ENCODE data around the gene FGF1. TPM values are rescaled to one million over a fixed set of nuclear protein-coding genes. Genes with fewer than 3 reads are reported as not detected.

The FGF1 gene
- total and polyA plus RNA-seq, 7 donors = 0.60 to 5.4 (median 2.0) TPM

- 57 to 65% methylated on average over 4 of the region's 4 CpGs for WGBS, 2 donors
- TF ChIP-seq POLR2A (IDR thresholded peaks at IDR 0.05) = no peak
- no peak for TF ChIP-seq EP300 (IDR thresholded peaks at IDR 0.05)
- TF ChIP-seq POLR2AphosphoS5 (IDR thresholded peaks at IDR 0.05) = no peak
- no peak for TF ChIP-seq CTCF (IDR thresholded peaks at IDR 0.05)
Measured at GRCh38 chr5:142572006-142572405, 113.9 kb downstream of the FGF1 start.

GRCh38 chr5:142571371-142571770 lies 114.5 kb downstream of the FGF1 start:
- H3K9me3 ChIP-seq = no peaks in the 10 kb centered on the region
- intact Hi-C loops (cut with DNase I) = no loop called here
- no peaks in the 10 kb centered on the region for H3K27me3 ChIP-seq
- no peak overlapping the region for H3K27ac ChIP-seq
- H3K4me3 ChIP-seq = no peak overlapping the region
- DNase-seq = no peak
- 91% methylated on average over 5 of the region's 5 CpGs for WGBS, 2 donors
- TF ChIP-seq CTCF (IDR thresholded peaks at IDR 0.05) = no peak
- no peak for TF ChIP-seq POLR2A (IDR thresholded peaks at IDR 0.05)
- TF ChIP-seq EP300 (IDR thresholded peaks at IDR 0.05) = no peak
- TF ChIP-seq POLR2AphosphoS5 (IDR thresholded peaks at IDR 0.05) = no peak
- no peaks in the 10 kb centered on the region for H3K36me3 ChIP-seq
- H3K4me1 ChIP-seq = peaks cover 0 to 21% (median 19%) of the 10 kb centered on the region in 4 donors

More at GRCh38 chr5:142572006-142572405, 113.9 kb downstream of the FGF1 start:
- Histone ChIP-seq H3K27me3 (no peaks in the 10 kb centered on the region), H3K27ac (no peak overlapping the region), H3K36me3 (no peaks in the 10 kb centered on the region), H3K4me1 (peaks cover 0 to 21% (median 19%) of the 10 kb centered on the region in 4 donors), H3K4me3 (no peak overlapping the region), H3K9me3 (no peaks in the 10 kb centered on the region)
- intact Hi-C loops (cut with DNase I) = no loop called here
- no peak for DNase-seq

GRCh38 chr5:142569905-142570304 lies 116.0 kb downstream of the FGF1 start:
- WGBS, 2 donors = 84 to 88% methylated on average over 6 of the region's 6 CpGs
- no peak for TF ChIP-seq POLR2AphosphoS5 (IDR thresholded peaks at IDR 0.05)
- no peak for TF ChIP-seq CTCF (IDR thresholded peaks at IDR 0.05)
- no peak for TF ChIP-seq EP300 (IDR thresholded peaks at IDR 0.05)
- TF ChIP-seq POLR2A (IDR thresholded peaks at IDR 0.05) = no peak

GRCh38 chr5:142568996-142569335 lies 116.9 kb downstream of the FGF1 start:
- no peak for TF ChIP-seq POLR2A (IDR thresholded peaks at IDR 0.05)
- no peak for TF ChIP-seq POLR2AphosphoS5 (IDR thresholded peaks at IDR 0.05)
- no peak for TF ChIP-seq CTCF (IDR thresholded peaks at IDR 0.05)
- no peak for TF ChIP-seq EP300 (IDR thresholded peaks at IDR 0.05)
- intact Hi-C loops (cut with DNase I) = no loop called here
- H3K4me3 ChIP-seq = no peak overlapping the region
- H3K27ac ChIP-seq = peak overlapping the region; percentile 68 to 84 (median 76)
- H3K4me1 ChIP-seq = peaks cover 0 to 21% (median 19%) of the 10 kb centered on the region in 4 donors
- no peaks in the 10 kb centered on the region for H3K9me3 ChIP-seq
- DNase-seq = no peak
- no peaks in the 10 kb centered on the region for H3K27me3 ChIP-seq
- 91 to 94% methylated on average over 3 of the region's 3 CpGs for WGBS, 2 donors
- H3K36me3 ChIP-seq = no peaks in the 10 kb centered on the region

More at GRCh38 chr5:142569905-142570304, 116.0 kb downstream of the FGF1 start:
- DNase-seq = no peak
- Histone ChIP-seq H3K36me3 (no peaks in the 10 kb centered on the region), H3K4me1 (peaks cover 0 to 21% (median 19%) of the 10 kb centered on the region in 4 donors), H3K27ac (peak overlapping the region in 3 of 4 donors; percentile 75 to 84 (median 76)), H3K27me3 (no peaks in the 10 kb centered on the region), H3K4me3 (no peak overlapping the region), H3K9me3 (no peaks in the 10 kb centered on the region)
- intact Hi-C loops (cut with DNase I) = no loop called here
